ENCODE data around the gene MANBA. TPM values are rescaled to one million over a fixed set of nuclear protein-coding genes. Genes with fewer than 3 reads are reported as not detected.

MANBA gene
- total and polyA plus RNA-seq, 5 donors from 2014 or later: 10.7 to 21.2 (median 15.8) TPM

- Histone ChIP-seq H3K27me3 (ENCODE audit: control insufficient read depth, insufficient read depth, low read length) (no peaks in the 10 kb centered on the region), H3K4me1 (ENCODE audit: control insufficient read depth, insufficient read depth, low read length, poor library complexity, severe bottlenecking) (peaks cover 36% of the 10 kb centered on the region), H3K27ac (ENCODE audit: insufficient read depth, low read length, poor library complexity, severe bottlenecking) (no peak overlapping the region), H3K4me3 (ENCODE audit: low read depth, low read length) (no peak overlapping the region), H3K9me3 (ENCODE audit: control insufficient read depth in 2 of 2, low read length in 2 of 2) (no peaks in the 10 kb centered on the region), H3K36me3 (ENCODE audit: control insufficient read depth, insufficient read depth, low read length) (peaks cover 39% of the 10 kb centered on the region)
- Mint-ChIP-seq H3K4me3 (no peak overlapping the region), H3K27me3 (peaks cover 4% of the 10 kb centered on the region), H3K9me3 (no peaks in the 10 kb centered on the region), H3K36me3 (peaks cover 51% of the 10 kb centered on the region), H3K4me1 (peaks cover 15 to 49% (median 44%) of the 10 kb centered on the region in 4 donors), H3K27ac (peak overlapping the region in 2 of 3 donors; percentile 33 to 94)
- ATAC-seq (ENCODE audit: low read depth in 2 of 2) (no peak), DNase-seq (peak in 1 of 3 donors; percentile 41)
Measured at GRCh38 chr4:102616636-102617035, 144.1 kb downstream of the MANBA start.

GRCh38 chr4:102614801-102615200 is 146.0 kb downstream of the MANBA start:
- peaks cover 4% of the 10 kb centered on the region for H3K27me3 Mint-ChIP-seq
- H3K4me1 Mint-ChIP-seq: peaks cover 15 to 61% (median 51%) of the 10 kb centered on the region in 4 donors
- Histone ChIP-seq H3K27ac (ENCODE audit: insufficient read depth, low read length, poor library complexity, severe bottlenecking) (peak overlapping the region; percentile 85), H3K4me1 (ENCODE audit: control insufficient read depth, insufficient read depth, low read length, poor library complexity, severe bottlenecking) (peaks cover 41% of the 10 kb centered on the region), H3K36me3 (ENCODE audit: control insufficient read depth, insufficient read depth, low read length) (peaks cover 54% of the 10 kb centered on the region), H3K9me3 (ENCODE audit: control insufficient read depth in 2 of 2, low read length in 2 of 2) (no peaks in the 10 kb centered on the region), H3K27me3 (ENCODE audit: control insufficient read depth, insufficient read depth, low read length) (no peaks in the 10 kb centered on the region), H3K4me3 (ENCODE audit: low read depth, low read length) (peak overlapping the region; percentile 68)
- DNase-seq (peak in 2 of 3 donors; percentile 36 to 71), ATAC-seq (ENCODE audit: low read depth in 2 of 2) (no peak)
- H3K4me3 Mint-ChIP-seq: peak overlapping the region; percentile 51 to 75 (median 73)
- H3K36me3 Mint-ChIP-seq: peaks cover 66% of the 10 kb centered on the region
- peak overlapping the region; percentile 94 to 99 (median 97) for H3K27ac Mint-ChIP-seq
- no peaks in the 10 kb centered on the region for H3K9me3 Mint-ChIP-seq

GRCh38 chr4:102612824-102613366 is 147.9 kb downstream of the MANBA start:
- Mint-ChIP-seq H3K36me3 (peaks cover 81% of the 10 kb centered on the region), H3K27ac (peak overlapping the region; percentile 94 to 99 (median 97)), H3K27me3 (peaks cover 4% of the 10 kb centered on the region), H3K9me3 (no peaks in the 10 kb centered on the region), H3K4me1 (peaks cover 15 to 63% (median 49%) of the 10 kb centered on the region in 4 donors), H3K4me3 (peak overlapping the region; percentile 66 to 75 (median 73))
- DNase-seq (peak; percentile 14 to 85 (median 63)), ATAC-seq (ENCODE audit: low read depth in 2 of 2) (peak; percentile 87 to 90)
- Histone ChIP-seq H3K4me1 (ENCODE audit: control insufficient read depth, insufficient read depth, low read length, poor library complexity, severe bottlenecking) (peaks cover 41% of the 10 kb centered on the region), H3K36me3 (ENCODE audit: control insufficient read depth, insufficient read depth, low read length) (peaks cover 64% of the 10 kb centered on the region), H3K27ac (ENCODE audit: insufficient read depth, low read length, poor library complexity, severe bottlenecking) (peak overlapping the region; percentile 85), H3K27me3 (ENCODE audit: control insufficient read depth, insufficient read depth, low read length) (no peaks in the 10 kb centered on the region), H3K9me3 (ENCODE audit: control insufficient read depth in 2 of 2, low read length in 2 of 2) (no peaks in the 10 kb centered on the region), H3K4me3 (ENCODE audit: low read depth, low read length) (peak overlapping the region; percentile 68)

- H3K36me3 ChIP-seq (ENCODE audit: control insufficient read depth, insufficient read depth, low read length): peaks cover 71% of the 10 kb centered on the region
- peak overlapping the region; percentile 85 for H3K27ac ChIP-seq (ENCODE audit: insufficient read depth, low read length, poor library complexity, severe bottlenecking)
- H3K9me3 Mint-ChIP-seq: no peaks in the 10 kb centered on the region
- peak overlapping the region; percentile 94 to 99 (median 97) for H3K27ac Mint-ChIP-seq
- peaks cover 83% of the 10 kb centered on the region for H3K36me3 Mint-ChIP-seq
- peaks cover 15 to 63% (median 49%) of the 10 kb centered on the region in 4 donors for H3K4me1 Mint-ChIP-seq
- DNase-seq (no peak), ATAC-seq (ENCODE audit: low read depth in 2 of 2) (no peak)
- H3K4me3 Mint-ChIP-seq: peak overlapping the region in 3 of 4 donors; percentile 73 to 75 (median 73)
- H3K27me3 ChIP-seq (ENCODE audit: control insufficient read depth, insufficient read depth, low read length): no peaks in the 10 kb centered on the region
- H3K9me3 ChIP-seq (ENCODE audit: control insufficient read depth in 2 of 2, low read length in 2 of 2): no peaks in the 10 kb centered on the region
- H3K27me3 Mint-ChIP-seq: peaks cover 4% of the 10 kb centered on the region
- peak overlapping the region; percentile 68 for H3K4me3 ChIP-seq (ENCODE audit: low read depth, low read length)
- peaks cover 41% of the 10 kb centered on the region for H3K4me1 ChIP-seq (ENCODE audit: control insufficient read depth, insufficient read depth, low read length, poor library complexity, severe bottlenecking)
Measured at GRCh38 chr4:102612210-102612609, 148.6 kb downstream of the MANBA start.

GRCh38 chr4:102610476-102610875 is 150.3 kb downstream of the MANBA start:
- Histone ChIP-seq H3K4me1 (ENCODE audit: control insufficient read depth, insufficient read depth, low read length, poor library complexity, severe bottlenecking) (peaks cover 41% of the 10 kb centered on the region), H3K27me3 (ENCODE audit: control insufficient read depth, insufficient read depth, low read length) (no peaks in the 10 kb centered on the region), H3K27ac (ENCODE audit: insufficient read depth, low read length, poor library complexity, severe bottlenecking) (no peak overlapping the region), H3K36me3 (ENCODE audit: control insufficient read depth, insufficient read depth, low read length) (peaks cover 73% of the 10 kb centered on the region), H3K4me3 (ENCODE audit: low read depth, low read length) (no peak overlapping the region), H3K9me3 (ENCODE audit: control insufficient read depth in 2 of 2, low read length in 2 of 2) (no peaks in the 10 kb centered on the region)
- Mint-ChIP-seq H3K4me3 (no peak overlapping the region), H3K27me3 (peaks cover 4% of the 10 kb centered on the region), H3K4me1 (peaks cover 15 to 63% (median 47%) of the 10 kb centered on the region in 4 donors), H3K36me3 (peaks cover 78% of the 10 kb centered on the region), H3K27ac (peak overlapping the region; percentile 52 to 94 (median 71)), H3K9me3 (no peaks in the 10 kb centered on the region)
- DNase-seq: no peak
- no peak for ATAC-seq (ENCODE audit: low read depth in 2 of 2)

- Mint-ChIP-seq H3K4me1 (peaks cover 13 to 63% (median 43%) of the 10 kb centered on the region in 4 donors), H3K27ac (peak overlapping the region; percentile 70 to 94 (median 71)), H3K9me3 (no peaks in the 10 kb centered on the region), H3K4me3 (no peak overlapping the region), H3K27me3 (peaks cover 4% of the 10 kb centered on the region), H3K36me3 (peaks cover 76% of the 10 kb centered on the region)
- peaks cover 72% of the 10 kb centered on the region for H3K36me3 ChIP-seq (ENCODE audit: control insufficient read depth, insufficient read depth, low read length)
- ATAC-seq (ENCODE audit: low read depth in 2 of 2): no peak
- peaks cover 40% of the 10 kb centered on the region for H3K4me1 ChIP-seq (ENCODE audit: control insufficient read depth, insufficient read depth, low read length, poor library complexity, severe bottlenecking)
- no peak overlapping the region for H3K4me3 ChIP-seq (ENCODE audit: low read depth, low read length)
- no peak for DNase-seq
- H3K27me3 ChIP-seq (ENCODE audit: control insufficient read depth, insufficient read depth, low read length): no peaks in the 10 kb centered on the region
- H3K27ac ChIP-seq (ENCODE audit: insufficient read depth, low read length, poor library complexity, severe bottlenecking): no peak overlapping the region
- no peaks in the 10 kb centered on the region for H3K9me3 ChIP-seq (ENCODE audit: control insufficient read depth in 2 of 2, low read length in 2 of 2)
Measured at GRCh38 chr4:102610007-102610406, 150.8 kb downstream of the MANBA start.

- no peak overlapping the region for H3K4me3 ChIP-seq (ENCODE audit: low read depth, low read length)
- Mint-ChIP-seq H3K36me3 (peaks cover 65% of the 10 kb centered on the region), H3K9me3 (no peaks in the 10 kb centered on the region), H3K27ac (peak overlapping the region in 2 of 3 donors; percentile 15 to 77), H3K4me3 (no peak overlapping the region), H3K4me1 (peaks cover 8 to 54% (median 32%) of the 10 kb centered on the region in 4 donors), H3K27me3 (no peaks in the 10 kb centered on the region)
- H3K36me3 ChIP-seq (ENCODE audit: control insufficient read depth, insufficient read depth, low read length): peaks cover 73% of the 10 kb centered on the region
- no peak for DNase-seq
- ATAC-seq (ENCODE audit: low read depth in 2 of 2): no peak
- H3K9me3 ChIP-seq (ENCODE audit: control insufficient read depth in 2 of 2, low read length in 2 of 2): no peaks in the 10 kb centered on the region
- no peak overlapping the region for H3K27ac ChIP-seq (ENCODE audit: insufficient read depth, low read length, poor library complexity, severe bottlenecking)
- H3K27me3 ChIP-seq (ENCODE audit: control insufficient read depth, insufficient read depth, low read length): no peaks in the 10 kb centered on the region
- H3K4me1 ChIP-seq (ENCODE audit: control insufficient read depth, insufficient read depth, low read length, poor library complexity, severe bottlenecking): peaks cover 21% of the 10 kb centered on the region
Measured at GRCh38 chr4:102608190-102608589, 152.6 kb downstream of the MANBA start.

Data from CD4-positive, CD25-positive, alpha-beta regulatory T cell (primary cell).